HepG2 (cell line): Measurements from ENCODE around the gene TCF3. TPM values are rescaled to one million over a fixed set of nuclear protein-coding genes. Genes with fewer than 3 reads are reported as not detected.

Experiments
- E2F5 ChIP-seq: sonication (generic); formaldehyde crosslinking; conservative IDR thresholded peaks from 2 replicates; pipeline ENCODE4 v1.4.0; 2020; ENCODE audit warnings: missing genetic modification reagents
- HDAC2 ChIP-seq: sonication (generic); formaldehyde crosslinking; IDR thresholded peaks from 2 replicates; pipeline ENCODE4 v1.4.0; 2020; ENCODE audit warnings: missing genetic modification reagents
- LCORL ChIP-seq, 2 experiments: fragments of 450-650 bp in 1 of 2; sonication (generic) in 1 of 2; formaldehyde crosslinking in 1 of 2; IDR thresholded peaks; 2 replicates each; pipeline versions ENCODE4 v1.5.0 to v1.6.1; 2017 to 2020; ENCODE audit warnings: antibody characterized with exemption in 1 of 2, missing genetic modification reagents in 1 of 2
- MAFG ChIP-seq: sonication (generic); formaldehyde crosslinking; IDR thresholded peaks from 2 replicates; pipeline ENCODE4 v1.5.1; 2020; ENCODE audit warnings: mild to moderate bottlenecking, missing genetic modification reagents
- MTF1 ChIP-seq: sonication (generic); formaldehyde crosslinking; IDR thresholded peaks from 2 replicates; pipeline ENCODE4 v1.5.0; 2020; ENCODE audit warnings: missing genetic modification reagents
- NCOA1 ChIP-seq: sonication (generic); formaldehyde crosslinking; IDR thresholded peaks from 2 replicates; pipeline ENCODE4 v1.9.0; 2021; ENCODE audit warnings: missing genetic modification reagents
- PITX1 ChIP-seq: sonication (generic); formaldehyde crosslinking; IDR thresholded peaks from 2 replicates; pipeline ENCODE4 v1.5.1; 2020; ENCODE audit warnings: mild to moderate bottlenecking, missing genetic modification reagents
- POLR2A ChIP-seq, 2 experiments: IDR thresholded peaks; 2 replicates each; pipeline ENCODE4 v1.6.1; 2011; ENCODE audit warnings: low read depth in 2 of 2, low read length in 2 of 2, mild to moderate bottlenecking in 1 of 2, moderate library complexity in 1 of 2; ENCODE audit not compliant: insufficient read depth in 1 of 2
- RFX5 ChIP-seq: IDR thresholded peaks from 2 replicates; pipeline ENCODE4 v1.6.1; 2011; ENCODE audit warnings: low read depth, low read length, improper control_type of control experiment
- TCF7L2 ChIP-seq: IDR thresholded peaks from 2 replicates; pipeline ENCODE4 v1.6.1; 2011; ENCODE audit warnings: mild to moderate bottlenecking, low read depth, low read length, moderate library complexity
- ZNF432 ChIP-seq: sonication (generic); formaldehyde crosslinking; IDR thresholded peaks from 2 replicates; pipeline ENCODE4 v1.5.0; 2020; ENCODE audit warnings: missing genetic modification reagents, mild to moderate bottlenecking, borderline replicate concordance
- ZNF44 ChIP-seq: sonication (generic); formaldehyde crosslinking; IDR thresholded peaks from 2 replicates; pipeline ENCODE4 v1.5.1; 2020; ENCODE audit warnings: mild to moderate bottlenecking, missing genetic modification reagents
- ZNF619 ChIP-seq: sonication (generic); formaldehyde crosslinking; IDR thresholded peaks from 2 replicates; pipeline ENCODE4 v1.4.0; 2020; ENCODE audit warnings: mild to moderate bottlenecking, missing genetic modification reagents
- ZNF749 ChIP-seq: sonication (generic); formaldehyde crosslinking; IDR thresholded peaks from 2 replicates; pipeline ENCODE4 v1.8.0; 2022; ENCODE audit warnings: mild to moderate bottlenecking, missing genetic modification reagents, moderate library complexity, borderline replicate concordance
- ZSCAN12 ChIP-seq: sonication (generic); formaldehyde crosslinking; IDR thresholded peaks from 2 replicates; pipeline ENCODE4 v1.9.0; 2021; ENCODE audit warnings: mild to moderate bottlenecking, missing genetic modification reagents
- ZSCAN30 ChIP-seq: sonication (generic); formaldehyde crosslinking; IDR thresholded peaks from 2 replicates; pipeline ENCODE4 v1.5.0; 2020; ENCODE audit warnings: mild to moderate bottlenecking, missing genetic modification reagents
- polyA plus RNA-seq, 8 experiments: library from polyadenylated mRNA; depleted of rRNA in 3 of 8; stranded (reverse) in 7 of 8; unstranded in 1 of 8; fragments of >200 nt; fragmentation: Illumina TruSeq in 4 of 8; extraction: Trizol in 4 of 8; gene quantifications; 2 replicates each; pipeline versions ENCODE4 v1.2.1 to v1.2.3, GENCODE V29; 2011 to 2016; ENCODE audit warnings: low read depth in 4 of 8, missing spikeins in 1 of 8, mixed read lengths in 1 of 8; ENCODE audit not compliant: insufficient read depth in 1 of 8
- total RNA-seq, 5 experiments: library from RNA; depleted of rRNA; stranded (reverse); fragments of >200 nt; fragmentation: Illumina TruSeq; extraction: Trizol; gene quantifications; 2 replicates each; pipeline ENCODE4 v1.2.3, GENCODE V29; 2016; ENCODE audit warnings: low read depth in 1 of 5
- TF ChIP-seq, protein P1 (sequence below): sonication (generic); formaldehyde crosslinking; IDR thresholded peaks from 2 replicates; pipeline ENCODE4 v1.4.0; 2020; ENCODE audit warnings: missing genetic modification reagents
- TF ChIP-seq, protein P2 (sequence below): sonication (generic); formaldehyde crosslinking; IDR thresholded peaks from 2 replicates; pipeline ENCODE4 v1.5.0; 2020; ENCODE audit warnings: missing genetic modification reagents, mild to moderate bottlenecking, borderline replicate concordance
- TF ChIP-seq, protein P3 (sequence below): sonication (generic); formaldehyde crosslinking; IDR thresholded peaks from 2 replicates; pipeline ENCODE4 v1.4.0; 2020; ENCODE audit warnings: mild to moderate bottlenecking, missing genetic modification reagents

The TCF3 gene
- total and polyA plus RNA-seq, 2 of the 13 experiments (the other 11 are each of a cell fraction or from before 2014, with no cell fraction given): 51.4 to 53.2 TPM

- TF ChIP-seq, protein P1, sequence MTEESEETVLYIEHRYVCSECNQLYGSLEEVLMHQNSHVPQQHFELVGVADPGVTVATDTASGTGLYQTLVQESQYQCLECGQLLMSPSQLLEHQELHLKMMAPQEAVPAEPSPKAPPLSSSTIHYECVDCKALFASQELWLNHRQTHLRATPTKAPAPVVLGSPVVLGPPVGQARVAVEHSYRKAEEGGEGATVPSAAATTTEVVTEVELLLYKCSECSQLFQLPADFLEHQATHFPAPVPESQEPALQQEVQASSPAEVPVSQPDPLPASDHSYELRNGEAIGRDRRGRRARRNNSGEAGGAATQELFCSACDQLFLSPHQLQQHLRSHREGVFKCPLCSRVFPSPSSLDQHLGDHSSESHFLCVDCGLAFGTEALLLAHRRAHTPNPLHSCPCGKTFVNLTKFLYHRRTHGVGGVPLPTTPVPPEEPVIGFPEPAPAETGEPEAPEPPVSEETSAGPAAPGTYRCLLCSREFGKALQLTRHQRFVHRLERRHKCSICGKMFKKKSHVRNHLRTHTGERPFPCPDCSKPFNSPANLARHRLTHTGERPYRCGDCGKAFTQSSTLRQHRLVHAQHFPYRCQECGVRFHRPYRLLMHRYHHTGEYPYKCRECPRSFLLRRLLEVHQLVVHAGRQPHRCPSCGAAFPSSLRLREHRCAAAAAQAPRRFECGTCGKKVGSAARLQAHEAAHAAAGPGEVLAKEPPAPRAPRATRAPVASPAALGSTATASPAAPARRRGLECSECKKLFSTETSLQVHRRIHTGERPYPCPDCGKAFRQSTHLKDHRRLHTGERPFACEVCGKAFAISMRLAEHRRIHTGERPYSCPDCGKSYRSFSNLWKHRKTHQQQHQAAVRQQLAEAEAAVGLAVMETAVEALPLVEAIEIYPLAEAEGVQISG (CRISPR knock-in tag): peak; percentile 38; the same call in 1 of the 2 replicates
- TF ChIP-seq MTF1 (CRISPR knock-in tag) (no peak), MAFG (no peak), POLR2A (IDR thresholded peaks at IDR 0.05; ENCODE audit: insufficient read depth in 1 of 2, low read depth in 2 of 2, low read length in 2 of 2) (peak in 1 of 2 experiments; percentile 55; a peak in 3 of 4 replicates), ZNF44 (CRISPR knock-in tag) (no peak), ZNF749 (CRISPR knock-in tag) (no peak), E2F5 (CRISPR knock-in tag) (no peak), LCORL (IDR thresholded peaks at IDR 0.05) (no peak), LCORL (CRISPR knock-in tag; IDR thresholded peaks at IDR 0.05) (0 out of 2 replicates have a peak, but pooled peaks have one; percentile 7), ZNF432 (CRISPR knock-in tag) (no peak), NCOA1 (CRISPR knock-in tag) (no peak), HDAC2 (CRISPR knock-in tag) (no peak), ZNF619 (CRISPR knock-in tag) (no peak), PITX1 (0 out of 2 replicates have a peak, but pooled peaks have one; percentile 29), ZSCAN30 (CRISPR knock-in tag) (no peak), ZSCAN12 (CRISPR knock-in tag) (no peak), RFX5 (no peak), TCF7L2 (no peak)
- TF ChIP-seq, protein P2, sequence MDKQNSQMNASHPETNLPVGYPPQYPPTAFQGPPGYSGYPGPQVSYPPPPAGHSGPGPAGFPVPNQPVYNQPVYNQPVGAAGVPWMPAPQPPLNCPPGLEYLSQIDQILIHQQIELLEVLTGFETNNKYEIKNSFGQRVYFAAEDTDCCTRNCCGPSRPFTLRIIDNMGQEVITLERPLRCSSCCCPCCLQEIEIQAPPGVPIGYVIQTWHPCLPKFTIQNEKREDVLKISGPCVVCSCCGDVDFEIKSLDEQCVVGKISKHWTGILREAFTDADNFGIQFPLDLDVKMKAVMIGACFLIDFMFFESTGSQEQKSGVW (CRISPR knock-in tag): no peak
- TF ChIP-seq, protein P3, sequence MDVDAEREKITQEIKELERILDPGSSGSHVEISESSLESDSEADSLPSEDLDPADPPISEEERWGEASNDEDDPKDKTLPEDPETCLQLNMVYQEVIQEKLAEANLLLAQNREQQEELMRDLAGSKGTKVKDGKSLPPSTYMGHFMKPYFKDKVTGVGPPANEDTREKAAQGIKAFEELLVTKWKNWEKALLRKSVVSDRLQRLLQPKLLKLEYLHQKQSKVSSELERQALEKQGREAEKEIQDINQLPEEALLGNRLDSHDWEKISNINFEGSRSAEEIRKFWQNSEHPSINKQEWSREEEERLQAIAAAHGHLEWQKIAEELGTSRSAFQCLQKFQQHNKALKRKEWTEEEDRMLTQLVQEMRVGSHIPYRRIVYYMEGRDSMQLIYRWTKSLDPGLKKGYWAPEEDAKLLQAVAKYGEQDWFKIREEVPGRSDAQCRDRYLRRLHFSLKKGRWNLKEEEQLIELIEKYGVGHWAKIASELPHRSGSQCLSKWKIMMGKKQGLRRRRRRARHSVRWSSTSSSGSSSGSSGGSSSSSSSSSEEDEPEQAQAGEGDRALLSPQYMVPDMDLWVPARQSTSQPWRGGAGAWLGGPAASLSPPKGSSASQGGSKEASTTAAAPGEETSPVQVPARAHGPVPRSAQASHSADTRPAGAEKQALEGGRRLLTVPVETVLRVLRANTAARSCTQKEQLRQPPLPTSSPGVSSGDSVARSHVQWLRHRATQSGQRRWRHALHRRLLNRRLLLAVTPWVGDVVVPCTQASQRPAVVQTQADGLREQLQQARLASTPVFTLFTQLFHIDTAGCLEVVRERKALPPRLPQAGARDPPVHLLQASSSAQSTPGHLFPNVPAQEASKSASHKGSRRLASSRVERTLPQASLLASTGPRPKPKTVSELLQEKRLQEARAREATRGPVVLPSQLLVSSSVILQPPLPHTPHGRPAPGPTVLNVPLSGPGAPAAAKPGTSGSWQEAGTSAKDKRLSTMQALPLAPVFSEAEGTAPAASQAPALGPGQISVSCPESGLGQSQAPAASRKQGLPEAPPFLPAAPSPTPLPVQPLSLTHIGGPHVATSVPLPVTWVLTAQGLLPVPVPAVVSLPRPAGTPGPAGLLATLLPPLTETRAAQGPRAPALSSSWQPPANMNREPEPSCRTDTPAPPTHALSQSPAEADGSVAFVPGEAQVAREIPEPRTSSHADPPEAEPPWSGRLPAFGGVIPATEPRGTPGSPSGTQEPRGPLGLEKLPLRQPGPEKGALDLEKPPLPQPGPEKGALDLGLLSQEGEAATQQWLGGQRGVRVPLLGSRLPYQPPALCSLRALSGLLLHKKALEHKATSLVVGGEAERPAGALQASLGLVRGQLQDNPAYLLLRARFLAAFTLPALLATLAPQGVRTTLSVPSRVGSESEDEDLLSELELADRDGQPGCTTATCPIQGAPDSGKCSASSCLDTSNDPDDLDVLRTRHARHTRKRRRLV: peak; percentile 60; the same call in 1 of the 2 replicates
Measured at GRCh38 chr19:1590641-1591397, 61.6 kb downstream of the TCF3 start (continued).
